GM18499 (cell line): ENCODE data around the gene HUNK.

Experiments used
- ATAC-seq: cut with Tn5 transposase; IDR thresholded peaks from one replicate; pipeline ENCODE4 v1.9.1; 2021; ENCODE audit warnings: moderate number of reproducible peaks; ENCODE audit not compliant: insufficient read depth, unreplicated experiment

HUNK gene

DNA sequence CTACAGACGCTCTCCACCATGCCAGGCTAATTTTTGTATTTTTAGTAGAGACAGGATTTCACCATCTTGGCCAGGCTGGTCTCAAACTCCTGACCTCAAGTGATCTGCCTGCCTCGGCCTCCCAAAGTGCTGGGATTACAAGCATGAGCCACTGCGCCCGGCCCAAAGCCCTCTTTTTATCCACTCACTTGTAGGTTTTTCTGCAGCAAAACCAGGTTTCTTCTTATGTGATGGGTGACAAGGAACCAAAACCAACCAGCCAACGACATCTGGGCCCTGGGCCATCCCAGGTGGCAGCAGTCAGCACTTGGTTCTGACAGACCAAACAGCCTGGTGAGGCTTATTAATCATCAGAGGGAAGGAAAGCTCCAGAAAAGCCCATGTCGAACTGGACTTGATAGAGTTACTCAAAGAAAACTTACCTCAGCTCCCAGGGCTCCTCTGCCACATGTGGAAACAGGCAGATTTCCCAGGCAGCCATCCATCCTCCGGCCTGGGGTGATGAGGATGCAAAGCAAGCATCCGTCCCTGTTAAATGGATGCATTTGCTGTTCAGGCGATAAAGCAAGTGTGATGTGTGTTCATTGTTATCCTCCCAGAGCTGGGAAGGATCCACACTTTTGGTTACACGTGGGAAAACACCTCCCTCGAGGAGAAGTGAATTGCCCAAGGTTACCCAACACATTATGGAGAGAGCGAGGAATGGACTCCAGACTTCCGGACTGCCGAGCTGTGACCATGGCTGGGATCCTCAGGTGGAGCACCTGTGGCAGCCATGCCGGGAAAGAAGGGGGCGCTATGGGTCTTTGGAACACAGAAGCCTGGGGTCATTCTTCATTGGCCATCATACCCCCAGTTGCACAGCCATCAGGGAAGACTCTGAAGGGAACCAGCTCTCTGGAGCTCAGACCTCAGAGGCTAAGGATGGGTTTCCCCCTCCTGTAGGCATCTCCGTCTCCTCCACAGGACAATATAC lies 118.8 kb downstream of the HUNK start:
- no peak for ATAC-seq

DNA sequence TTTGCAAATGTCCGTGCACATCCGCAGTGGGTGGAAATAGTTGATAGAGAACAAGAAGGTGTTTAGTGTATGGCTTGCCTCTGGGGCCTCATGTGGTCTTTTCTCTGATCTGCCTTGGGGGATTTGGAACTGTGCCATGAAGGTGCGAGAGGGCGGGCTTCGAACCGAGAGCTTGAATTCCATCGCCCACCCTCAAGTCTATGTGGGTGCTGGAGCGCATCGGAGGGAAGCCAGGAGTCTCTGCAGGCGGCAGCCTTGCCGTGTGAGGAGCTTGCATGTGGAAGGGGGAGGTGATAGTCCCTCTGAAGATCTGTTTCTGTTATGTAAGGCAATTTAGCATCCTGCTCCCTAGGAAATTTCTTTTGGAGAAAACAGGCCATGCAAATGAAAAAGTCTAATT lies 119.6 kb downstream of the HUNK start:
- no peak for ATAC-seq

DNA sequence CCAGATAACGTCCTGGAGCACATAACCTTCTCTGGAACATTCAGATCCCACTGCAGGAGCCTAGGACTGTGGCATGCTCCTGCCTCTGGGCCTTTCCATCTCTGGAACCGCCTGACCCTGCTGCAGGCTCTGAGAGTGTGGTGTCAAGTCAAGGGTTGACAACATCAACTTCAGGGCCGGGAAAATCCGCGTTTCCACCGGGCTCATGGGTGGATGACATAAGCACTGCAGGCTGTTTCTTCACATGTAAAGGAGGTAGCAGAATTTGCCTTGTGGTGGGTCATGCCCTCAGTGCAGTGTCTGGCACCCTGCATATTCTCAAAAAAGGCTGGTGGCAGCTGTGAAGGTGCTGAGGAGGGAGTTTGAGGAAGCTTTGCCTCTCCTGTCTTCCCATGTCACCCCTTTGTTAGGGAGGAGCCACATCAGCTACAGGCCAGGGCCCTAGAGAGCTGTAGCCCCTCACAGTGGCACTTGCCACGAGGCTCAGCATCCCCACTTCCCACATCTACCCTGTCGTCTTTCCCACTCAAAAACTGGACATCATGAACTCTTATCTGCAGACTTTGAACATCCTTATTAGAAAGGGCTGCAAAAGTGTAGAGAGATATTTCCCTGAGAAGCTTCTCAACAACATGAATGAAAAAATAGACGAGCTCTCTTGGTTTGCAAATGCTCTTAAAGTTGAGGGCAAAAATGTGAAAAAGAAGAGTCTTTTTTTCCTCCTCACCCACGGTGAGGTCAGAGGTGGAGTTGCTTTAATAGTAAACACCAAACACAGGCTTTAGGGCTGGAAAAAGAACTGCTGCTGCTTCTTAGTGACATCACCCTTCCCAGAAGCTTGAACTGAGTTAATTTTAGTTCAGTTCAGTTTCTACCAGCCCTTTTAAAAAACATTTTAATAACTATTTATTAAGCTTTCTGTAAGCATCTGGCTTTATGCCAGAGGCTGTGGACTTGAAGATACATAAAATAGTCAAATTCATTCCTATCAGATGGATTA lies 121.3 kb downstream of the HUNK start:
- ATAC-seq, result no peak

DNA sequence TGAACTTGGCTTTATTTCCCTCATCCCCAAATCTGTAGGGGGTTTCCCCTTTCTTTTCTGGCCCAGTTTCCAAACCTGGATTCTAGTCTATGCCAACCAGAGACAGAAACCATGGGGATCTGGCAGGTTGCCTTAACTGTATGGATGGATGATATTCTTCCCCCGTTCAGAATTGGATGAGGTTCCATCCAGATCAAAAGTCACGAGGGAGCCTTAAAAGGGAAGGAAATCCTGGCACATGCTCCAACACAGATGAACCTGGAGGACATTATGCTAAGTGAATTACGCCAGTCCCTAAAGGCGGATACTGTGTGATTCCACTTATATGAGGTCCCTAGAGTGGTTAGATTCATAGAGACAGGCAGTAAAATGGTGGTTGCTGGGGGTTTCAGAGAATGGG lies 124.4 kb downstream of the HUNK start:
- ATAC-seq, result no peak

DNA sequence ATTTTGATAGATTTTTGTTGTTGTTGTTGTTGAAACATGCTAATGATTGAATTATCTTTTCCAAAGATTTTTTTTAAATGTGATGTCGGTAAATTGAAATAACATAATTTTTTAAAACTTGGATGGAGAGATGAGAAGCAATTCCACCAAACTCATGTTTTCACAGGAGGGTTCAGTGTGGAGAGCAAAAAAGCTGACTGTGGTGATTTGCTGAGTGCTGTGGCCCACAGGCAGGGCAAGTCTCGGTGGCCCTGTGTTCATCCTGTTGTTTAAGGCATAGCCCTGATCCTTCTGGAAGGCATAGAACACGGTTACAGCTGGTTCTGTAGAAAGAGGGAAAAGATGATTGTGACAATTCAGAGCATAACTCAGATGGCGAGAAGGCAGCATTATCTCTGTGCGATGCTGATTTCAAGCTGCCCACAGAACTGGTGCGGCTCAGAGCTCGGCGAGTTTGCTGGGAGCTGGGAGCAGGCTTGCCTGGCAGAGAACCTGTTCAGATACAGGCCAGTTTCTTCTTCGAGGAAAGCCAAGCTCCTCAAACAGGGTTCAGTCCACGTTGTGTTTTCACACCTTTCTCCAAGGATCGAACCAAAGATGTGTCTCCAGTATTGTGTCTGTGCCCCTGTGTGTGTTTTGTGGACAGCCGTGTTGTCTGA lies 127.1 kb downstream of the HUNK start:
- ATAC-seq, result no peak

DNA sequence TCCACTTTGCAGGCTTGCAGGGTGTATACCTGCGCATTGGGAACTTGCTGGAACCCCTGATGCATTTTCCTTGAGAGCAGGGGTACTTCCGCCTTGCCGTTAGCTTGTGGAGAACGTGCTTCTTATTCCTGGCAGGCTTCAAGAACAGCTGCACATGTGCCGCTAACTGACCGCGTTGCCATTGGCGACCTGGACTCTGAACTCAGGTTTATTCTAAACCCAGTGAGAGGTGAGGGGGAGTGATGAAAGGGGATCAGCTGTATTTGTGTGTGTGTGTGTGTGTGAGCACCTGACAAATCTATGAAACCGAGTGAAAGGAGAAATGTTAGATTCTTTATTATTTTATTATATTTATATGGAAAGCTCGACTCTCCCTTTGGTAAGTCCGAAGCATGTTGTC lies 128.6 kb downstream of the HUNK start:
- ATAC-seq, result no peak

DNA sequence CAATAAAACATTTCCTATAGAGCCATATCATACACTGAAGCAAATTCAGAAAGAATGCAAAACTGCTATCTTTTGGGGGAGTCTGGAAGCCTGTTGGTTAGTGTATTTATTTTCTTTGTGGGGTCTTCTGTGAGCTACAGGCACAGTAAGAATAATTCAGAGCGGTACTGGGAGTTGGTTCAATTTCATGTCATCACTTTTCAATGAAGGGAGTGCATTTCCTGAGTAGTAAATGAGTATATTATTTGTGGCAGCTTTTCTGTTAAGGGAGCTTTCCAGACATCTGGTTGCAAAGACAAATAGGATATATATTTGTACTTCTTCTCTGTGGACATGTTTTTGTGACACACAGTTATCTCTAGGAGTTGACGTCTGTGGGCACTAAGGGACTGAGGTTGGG lies 130.6 kb downstream of the HUNK start:
- ATAC-seq, result no peak

DNA sequence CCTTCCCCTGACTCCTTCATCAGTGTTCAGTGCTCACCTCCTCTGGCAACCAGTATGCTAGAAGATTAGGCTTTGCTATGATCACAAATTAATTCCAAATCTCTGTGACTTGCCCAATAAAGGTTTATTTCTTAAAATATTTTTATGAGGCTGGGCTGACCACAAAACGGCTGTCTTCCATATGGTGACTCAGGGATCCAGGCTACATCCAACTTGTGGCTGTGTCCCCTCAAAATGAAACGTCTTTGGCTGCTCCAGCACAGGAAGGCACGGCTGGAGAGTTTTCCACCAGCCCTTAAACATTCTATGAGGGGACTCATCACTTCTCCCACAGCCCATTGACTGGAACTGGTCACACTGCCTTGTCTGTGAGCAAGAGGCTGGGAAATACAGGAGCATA lies 131.5 kb downstream of the HUNK start:
- ATAC-seq, result no peak

DNA sequence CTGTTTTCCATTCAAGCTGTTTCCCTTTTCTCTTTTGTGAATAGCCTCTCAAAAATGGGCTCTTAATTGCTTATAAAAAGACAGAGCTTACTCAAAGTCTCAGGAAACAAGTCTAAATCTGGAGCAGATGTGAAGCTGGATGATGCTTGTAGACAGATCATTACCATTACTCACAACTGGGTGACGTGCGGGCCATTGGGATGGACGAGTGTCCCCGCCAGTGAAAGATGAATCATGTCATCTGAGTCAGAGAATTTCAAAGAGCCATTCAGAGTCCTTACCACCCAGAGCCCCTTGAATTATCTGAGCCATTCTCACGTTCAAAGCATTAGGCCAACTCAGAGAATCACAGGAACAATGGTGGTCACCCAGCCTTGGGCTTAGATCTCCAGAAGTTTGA lies 134.6 kb downstream of the HUNK start:
- no peak for ATAC-seq

DNA sequence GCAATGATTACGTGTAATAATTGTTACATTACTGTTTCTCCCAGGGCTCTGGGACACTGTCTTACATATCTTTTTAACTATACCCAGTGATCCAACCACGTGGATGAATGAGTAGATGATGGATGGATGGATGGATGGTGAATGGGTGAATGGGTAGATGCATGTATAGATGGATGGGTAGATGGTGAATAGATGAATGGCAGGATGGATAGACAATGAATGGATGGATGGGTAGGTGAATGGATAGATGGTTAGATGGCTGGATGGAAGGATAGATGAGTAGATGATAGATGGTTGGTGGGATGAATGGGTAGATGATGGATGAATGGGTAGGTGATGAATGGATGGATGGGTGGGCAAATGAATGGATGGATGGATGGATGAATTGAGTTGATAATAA lies 135.9 kb downstream of the HUNK start:
- no peak for ATAC-seq

DNA sequence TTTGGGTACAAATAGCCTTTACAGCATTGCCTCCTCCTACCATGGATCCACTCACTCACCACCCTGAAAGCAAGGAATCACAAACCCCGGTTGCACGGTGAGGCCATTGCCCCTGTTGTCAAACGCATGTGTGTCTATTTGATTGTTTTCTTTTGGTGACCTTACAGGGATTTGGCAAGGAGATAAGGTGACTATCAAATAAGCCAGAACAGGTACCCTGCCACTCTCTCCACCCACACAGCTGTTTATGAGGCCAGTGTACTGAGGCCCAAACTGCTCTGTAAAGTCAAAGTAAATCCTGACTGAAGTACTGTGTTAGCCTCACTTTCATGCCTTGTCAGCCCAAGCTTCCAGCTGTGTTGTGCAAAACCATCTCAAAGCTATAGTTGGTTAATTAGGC lies 136.4 kb downstream of the HUNK start:
- ATAC-seq, result no peak

- no peak for ATAC-seq
These were observed 142.8 kb downstream of the HUNK start for GRCh38 chr21:32015461-32016139.

GRCh38 chr21:32018381-32018780 lies 145.6 kb downstream of the HUNK start:
- ATAC-seq, result no peak

DNA sequence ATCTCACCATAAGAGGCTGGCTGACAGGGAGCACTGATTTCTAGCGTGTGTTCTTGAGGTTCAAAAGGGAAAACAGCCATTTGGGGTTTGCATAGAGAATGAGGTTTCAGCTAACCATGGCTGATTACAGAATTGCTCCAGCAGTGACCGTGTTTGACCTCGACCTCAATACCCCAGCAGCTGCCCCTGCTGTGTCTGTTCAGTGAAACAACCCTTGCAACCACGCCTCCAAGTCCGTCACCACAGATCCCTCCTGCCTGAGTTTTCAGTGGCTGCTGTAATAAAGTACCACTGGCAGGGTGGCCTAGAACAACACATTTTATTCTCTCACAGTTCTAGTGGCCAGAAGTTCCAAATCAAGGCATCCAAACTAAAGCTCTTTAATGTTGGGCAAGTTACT lies 147.7 kb downstream of the HUNK start:
- no peak for ATAC-seq

DNA sequence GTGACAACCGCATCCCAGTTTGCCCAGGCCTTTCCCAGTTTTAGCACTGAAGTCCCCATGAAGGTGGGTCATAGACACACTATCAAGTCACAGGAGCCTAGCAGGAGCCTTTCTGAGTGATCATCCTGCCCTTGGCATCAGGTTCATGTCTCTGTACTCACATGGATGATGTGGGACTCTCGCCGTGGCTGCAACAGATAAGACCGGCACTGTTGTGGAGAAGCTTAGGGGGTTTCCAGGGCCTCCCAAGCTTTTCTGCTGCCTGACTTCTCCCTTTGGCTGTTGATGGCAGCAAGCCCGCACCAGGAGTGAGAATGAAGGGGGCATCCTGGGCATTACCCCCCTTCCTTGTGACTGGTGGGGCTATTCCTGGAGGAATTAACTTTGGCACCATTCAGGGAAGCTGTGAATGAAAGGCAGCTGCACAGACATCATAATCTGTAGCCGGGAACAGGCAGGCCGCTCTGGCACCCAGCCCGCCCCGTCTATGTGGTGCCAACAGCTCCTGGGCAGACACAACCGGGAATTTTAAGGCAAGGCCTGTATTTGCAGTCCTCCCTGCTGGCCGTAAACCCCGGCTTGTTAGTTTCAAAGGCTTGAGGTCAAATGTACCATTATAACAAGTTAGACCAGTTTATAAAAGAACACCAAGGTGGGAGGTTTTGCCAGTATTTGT lies 148.6 kb downstream of the HUNK start:
- ATAC-seq, result no peak

- ATAC-seq, result no peak
These were observed 149.3 kb downstream of the HUNK start for GRCh38 chr21:32022146-32022545.

DNA sequence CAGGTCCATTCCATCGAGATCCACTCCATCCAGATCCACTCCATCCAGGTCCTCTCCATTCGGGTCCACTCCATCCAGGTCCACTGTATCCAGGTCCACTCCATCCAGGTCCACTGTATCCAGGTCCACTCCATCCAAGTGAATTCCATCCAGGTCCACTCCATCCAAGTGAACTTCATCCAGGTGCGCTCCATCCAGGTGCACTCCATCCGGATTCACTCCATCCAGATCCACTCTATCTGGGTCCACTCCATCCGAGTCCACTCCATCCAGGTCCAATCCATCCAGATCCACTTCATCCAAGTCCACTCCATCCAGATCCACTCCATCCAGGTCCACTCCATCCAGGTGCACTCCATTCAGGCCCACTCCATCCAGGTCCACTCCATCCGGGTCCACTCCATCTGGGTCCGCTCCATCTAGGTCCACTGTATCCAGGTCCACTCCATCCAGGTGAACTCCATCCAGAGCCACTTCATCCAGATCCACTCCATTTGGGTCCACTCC lies 157.4 kb downstream of the HUNK start:
- no peak for ATAC-seq

DNA sequence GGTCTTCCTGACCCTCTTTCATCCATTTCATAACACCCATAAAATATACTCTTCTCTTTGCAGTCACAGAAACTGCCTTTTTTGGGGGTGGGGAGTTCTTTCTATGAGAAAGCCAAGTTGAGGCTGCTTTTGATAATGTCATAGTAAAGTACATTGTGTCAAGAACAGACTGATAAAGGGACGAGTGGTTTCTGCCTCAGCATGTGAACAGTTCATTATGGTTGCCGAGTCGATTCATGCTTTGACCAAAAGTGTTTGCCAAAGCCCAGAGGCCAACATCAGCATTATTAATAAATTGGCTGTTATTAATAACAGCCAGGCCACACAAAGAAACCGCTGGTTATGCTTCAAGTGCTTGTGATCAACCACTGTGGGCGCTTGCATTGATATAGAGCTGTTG lies 162.0 kb downstream of the HUNK start:
- ATAC-seq, result no peak

DNA sequence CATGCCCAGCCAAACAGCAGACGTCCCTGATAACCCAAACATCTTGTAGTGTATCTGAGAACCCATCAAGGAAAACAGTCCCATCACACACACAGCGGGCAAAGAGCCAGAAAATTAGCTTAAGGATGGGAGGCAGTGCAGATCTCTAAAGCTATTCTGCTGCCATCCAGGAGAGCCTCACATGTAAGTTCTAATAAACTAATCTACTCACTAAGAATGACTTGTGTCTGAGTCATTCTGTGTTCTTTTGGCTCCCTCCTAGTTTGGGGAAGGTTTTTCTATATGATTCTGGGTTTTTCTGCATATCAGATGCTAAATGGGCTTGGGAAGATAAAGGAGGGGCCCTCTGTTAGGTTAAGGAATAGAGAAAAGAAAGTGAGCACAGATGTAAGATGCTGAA lies 162.8 kb downstream of the HUNK start:
- ATAC-seq, result no peak
